Amniotic epithelial cell (primary cell): Measurements from ENCODE around the gene PIGL.

Experiments
- DNase-seq: peaks from one replicate; pipeline ENCODE4 v3.0.0-alpha.2; 2010; ENCODE audit warnings: low read depth

The PIGL gene

DNA sequence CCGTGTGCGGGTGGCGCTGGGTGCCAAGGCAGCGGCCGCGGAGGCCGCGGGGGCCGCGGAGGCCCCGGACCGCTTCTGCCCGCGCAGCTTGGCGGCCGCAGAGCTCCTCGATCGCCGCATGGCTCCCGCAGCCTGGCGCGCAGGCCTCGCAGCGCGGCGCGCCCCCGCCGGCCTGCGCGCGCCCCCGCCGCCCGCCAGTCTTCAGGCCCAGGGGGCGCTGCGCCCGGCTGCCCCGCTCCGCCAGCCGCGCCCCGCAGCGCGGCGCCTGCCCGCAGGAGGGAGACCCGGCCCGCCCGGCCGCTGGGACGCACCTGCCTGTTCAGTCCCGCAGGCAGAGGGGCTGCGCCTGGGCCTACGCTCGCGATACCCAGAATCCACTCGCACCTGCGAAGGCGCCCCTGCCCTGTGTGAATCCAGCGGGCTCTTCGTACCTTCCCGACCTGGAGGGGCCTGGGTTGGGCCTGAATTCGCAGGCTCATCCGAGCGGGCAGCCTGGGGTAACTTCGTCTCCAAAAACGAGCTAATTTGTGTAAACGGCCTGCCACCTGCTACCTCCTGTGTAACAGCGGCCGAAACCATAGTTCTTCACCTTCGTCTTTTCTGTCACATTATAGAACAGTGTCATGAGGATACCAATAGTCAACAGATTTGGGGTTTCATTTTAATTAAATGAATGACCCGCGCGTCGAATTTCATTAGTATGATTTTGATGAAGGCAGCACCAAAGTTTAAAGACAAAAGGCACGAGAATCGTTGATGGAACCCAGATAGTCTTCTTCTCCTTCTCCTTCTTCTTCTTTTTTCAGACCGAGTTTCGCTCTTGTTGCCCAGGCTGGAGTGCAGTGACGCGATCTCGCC lies 136.5 kb downstream of the PIGL start, which contains the start of gene CENPV:
Gene CENPV, minus strand, starts transcription at position 153 of the 858 bp plus-strand sequence. Its CDS starts 33 bp downstream, at position 120.
- DNase-seq, result peak; percentile 19

DNA sequence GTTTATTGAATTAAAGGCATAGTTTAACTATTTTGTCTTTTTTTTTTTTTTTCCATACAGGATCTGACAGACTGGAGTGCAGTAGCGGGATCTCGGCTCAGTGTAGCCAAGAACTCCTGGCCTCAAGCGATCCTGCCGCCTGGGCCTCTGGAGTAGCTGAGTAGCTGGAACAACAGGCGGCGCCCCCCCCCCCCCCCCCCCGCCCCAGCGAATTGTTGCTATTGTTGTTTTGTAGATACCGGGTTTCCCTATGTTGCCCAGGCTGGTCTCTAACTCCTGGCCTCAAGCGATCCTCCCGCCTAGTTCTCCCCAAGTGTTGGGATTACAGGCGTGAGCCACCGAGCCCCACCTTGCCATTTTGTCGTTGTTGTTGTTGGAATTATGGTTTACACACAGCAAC lies 137.6 kb downstream of the PIGL start:
- no peak for DNase-seq

DNA sequence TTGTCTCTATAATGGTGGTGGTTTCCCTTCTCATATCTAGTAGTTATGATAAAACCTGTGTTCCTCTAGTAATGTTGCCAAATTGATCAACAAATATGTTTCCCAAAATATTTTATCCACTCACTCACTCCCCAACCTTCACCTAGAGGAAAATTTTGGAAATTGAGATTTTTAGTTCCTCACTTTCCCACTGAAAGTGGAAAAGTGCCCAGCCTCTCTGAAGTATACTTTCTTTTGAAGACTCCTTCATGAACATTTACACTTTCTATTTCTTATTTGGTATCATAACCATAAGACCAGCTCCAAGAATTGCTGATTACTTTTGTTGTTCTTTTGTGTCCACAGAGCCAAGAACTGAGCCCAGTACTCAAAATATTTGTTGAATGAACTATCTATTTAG lies 141.4 kb downstream of the PIGL start:
- no peak for DNase-seq

DNA sequence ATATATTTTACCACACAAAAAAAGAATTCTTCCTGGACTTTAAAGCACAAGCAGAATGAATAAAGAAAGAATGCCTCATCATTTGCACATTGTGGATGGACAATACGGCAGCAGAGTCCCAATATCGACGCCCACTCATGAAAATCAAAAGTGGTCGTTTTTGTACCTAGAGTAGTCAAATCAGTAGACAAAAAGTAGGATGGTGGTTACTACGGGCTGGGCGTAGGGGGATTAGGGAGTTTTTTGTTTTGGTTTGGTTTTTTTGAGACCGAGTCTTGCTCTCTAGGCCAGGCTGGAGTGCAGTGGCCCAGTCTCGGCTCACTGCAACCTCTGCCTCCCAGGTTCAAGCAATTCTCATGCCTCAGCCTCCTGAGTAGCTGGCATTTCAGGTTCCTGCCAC lies 144.9 kb downstream of the PIGL start:
- no peak for DNase-seq

GRCh38 chr17:16363749-16364536 lies 146.9 kb downstream of the PIGL start:
- DNase-seq, result peak; percentile 58

DNA sequence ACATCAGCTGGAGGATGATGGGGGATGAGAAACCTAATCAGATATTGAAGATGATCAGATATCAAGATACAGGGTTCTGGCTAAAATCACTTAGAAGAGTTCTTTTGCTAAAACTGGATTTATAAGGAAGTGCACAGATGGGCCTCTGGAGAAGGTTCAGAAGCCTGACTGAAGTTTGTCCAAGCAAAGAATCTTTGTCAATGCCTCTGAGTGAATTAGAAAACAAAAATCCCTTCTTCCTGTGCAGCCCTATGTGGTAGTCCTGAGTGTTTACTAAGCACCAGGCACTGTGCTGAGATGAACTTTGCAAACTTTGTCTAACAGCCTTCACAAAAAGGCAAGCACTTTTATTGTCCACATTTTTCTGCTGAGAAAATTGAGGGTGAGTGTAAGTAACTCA lies 147.6 kb downstream of the PIGL start:
- no peak for DNase-seq

DNA sequence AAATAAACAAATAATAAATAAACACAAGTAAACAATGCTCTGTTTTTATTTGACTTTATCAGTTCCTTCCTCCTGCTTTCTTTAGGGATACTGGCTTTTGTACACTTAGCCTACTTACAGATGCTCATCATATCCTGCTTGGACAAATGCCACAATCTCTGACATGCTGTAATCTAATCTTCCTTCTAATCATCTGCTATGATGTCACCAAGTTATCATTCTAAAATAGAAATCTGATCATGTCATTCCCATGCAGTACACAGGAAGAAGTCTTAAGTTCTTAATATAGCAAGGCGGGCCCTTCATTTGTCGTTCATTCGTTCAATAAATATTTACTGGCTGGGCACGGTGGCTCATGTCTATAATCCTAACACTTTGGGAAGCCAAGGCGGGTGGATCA lies 154.7 kb downstream of the PIGL start:
- DNase-seq, result peak; percentile 84

DNA sequence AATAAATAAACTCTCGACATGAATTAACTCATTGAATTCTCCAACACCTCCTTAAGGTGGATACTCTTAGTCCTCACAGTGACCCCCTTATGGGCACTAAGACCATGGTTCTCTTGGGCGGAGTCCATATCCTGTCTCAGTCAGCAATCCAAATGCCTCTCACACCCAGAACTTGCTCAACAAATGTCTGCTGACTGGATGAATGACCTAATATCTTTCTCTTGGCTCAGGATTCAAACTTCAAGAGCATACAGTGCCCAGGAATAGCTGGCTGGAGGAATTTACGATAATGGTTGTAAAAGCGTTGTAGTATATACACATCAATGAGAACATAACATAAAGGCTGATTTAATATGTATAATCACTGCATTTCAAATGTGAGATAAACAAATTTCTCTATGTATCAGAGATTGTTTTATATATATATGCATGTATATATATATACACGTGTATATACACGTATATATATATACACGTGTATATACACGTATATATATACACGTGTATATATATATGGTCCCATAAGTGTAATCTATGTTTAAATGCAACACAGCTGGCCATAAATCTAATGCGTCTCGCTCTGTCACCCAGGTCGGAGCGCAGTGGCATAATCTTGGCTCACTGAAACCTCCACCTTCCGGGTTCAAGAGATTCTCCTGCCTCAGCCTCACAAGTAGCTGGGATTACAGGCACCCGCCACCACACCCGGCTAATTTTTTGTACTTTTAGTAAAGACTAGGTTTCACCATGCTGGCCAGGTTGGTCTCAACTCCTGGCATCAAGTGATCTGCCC lies 157.3 kb downstream of the PIGL start:
- peak; percentile 84 for DNase-seq
